ENCODE measurements around the gene TDRD12.

GRCh38 chr19:32743021-32743420 is 23.5 kb downstream of the TDRD12 start:
- no peak for TF ChIP-seq CTCF (IDR thresholded peaks at IDR 0.05; ENCODE audit: low read depth, low read length)
- TF ChIP-seq EZH2phosphoT487 (IDR thresholded peaks at IDR 0.05; ENCODE audit: low read depth), result no peak
